ENCODE data around the gene EDRF1. TPM values are rescaled to one million over a fixed set of nuclear protein-coding genes. Genes with fewer than 3 reads are reported as not detected.
A peak's percentile ranks its signal among the peaks of the same experiment; 100 is the strongest.

EDRF1 gene
- total and polyA plus RNA-seq, 2 of the 13 experiments (the other 11 are each of a cell fraction or from before 2014, with no cell fraction given), result 16.9 to 26.7 TPM

DNA sequence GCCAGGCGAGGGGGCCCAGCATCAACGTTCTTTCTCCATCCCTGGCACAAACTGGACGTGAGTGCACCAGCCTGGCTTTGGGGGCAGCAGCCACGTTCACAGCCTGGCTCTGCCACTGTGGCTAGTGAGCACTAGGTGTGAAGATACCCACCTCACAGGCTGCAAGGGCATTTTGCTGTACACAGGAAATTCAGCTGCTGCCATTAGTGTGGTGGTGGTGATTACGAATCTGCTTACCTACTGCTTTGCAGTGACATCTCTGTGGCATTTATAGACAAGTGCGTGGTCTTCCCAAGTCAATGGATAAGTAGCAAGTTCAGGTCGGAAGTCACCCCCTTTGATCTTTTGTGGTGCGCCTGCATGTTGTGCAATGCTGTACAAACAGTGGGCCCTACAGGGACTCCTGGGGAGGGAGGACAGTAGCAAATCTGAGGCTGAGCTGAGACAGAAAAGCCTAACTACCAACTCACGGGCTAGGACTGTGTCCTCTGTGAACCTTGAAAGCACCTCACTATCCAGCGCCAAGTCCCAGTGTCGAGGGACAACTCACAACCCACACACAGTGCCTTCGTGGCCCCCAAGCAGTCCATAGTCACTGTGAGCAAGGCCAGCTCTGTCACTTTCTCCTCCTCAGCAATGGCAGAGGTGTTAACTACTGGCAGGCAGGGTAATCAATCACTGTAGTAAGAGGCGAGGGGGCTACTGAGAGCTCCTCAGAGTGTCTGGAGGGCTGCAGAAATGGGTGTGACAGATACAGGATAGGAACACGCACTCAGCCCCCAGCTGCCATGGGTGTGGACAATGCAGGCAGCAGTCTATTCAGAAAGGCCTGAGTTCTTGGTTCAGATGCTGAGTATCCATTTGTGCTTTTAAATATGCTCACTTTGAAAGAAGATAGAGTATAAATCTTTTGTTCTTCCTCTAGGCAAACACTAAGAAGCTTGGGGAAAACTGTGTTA is 73.1 kb downstream of the EDRF1 start (continued):
- TF ChIP-seq, protein P1, sequence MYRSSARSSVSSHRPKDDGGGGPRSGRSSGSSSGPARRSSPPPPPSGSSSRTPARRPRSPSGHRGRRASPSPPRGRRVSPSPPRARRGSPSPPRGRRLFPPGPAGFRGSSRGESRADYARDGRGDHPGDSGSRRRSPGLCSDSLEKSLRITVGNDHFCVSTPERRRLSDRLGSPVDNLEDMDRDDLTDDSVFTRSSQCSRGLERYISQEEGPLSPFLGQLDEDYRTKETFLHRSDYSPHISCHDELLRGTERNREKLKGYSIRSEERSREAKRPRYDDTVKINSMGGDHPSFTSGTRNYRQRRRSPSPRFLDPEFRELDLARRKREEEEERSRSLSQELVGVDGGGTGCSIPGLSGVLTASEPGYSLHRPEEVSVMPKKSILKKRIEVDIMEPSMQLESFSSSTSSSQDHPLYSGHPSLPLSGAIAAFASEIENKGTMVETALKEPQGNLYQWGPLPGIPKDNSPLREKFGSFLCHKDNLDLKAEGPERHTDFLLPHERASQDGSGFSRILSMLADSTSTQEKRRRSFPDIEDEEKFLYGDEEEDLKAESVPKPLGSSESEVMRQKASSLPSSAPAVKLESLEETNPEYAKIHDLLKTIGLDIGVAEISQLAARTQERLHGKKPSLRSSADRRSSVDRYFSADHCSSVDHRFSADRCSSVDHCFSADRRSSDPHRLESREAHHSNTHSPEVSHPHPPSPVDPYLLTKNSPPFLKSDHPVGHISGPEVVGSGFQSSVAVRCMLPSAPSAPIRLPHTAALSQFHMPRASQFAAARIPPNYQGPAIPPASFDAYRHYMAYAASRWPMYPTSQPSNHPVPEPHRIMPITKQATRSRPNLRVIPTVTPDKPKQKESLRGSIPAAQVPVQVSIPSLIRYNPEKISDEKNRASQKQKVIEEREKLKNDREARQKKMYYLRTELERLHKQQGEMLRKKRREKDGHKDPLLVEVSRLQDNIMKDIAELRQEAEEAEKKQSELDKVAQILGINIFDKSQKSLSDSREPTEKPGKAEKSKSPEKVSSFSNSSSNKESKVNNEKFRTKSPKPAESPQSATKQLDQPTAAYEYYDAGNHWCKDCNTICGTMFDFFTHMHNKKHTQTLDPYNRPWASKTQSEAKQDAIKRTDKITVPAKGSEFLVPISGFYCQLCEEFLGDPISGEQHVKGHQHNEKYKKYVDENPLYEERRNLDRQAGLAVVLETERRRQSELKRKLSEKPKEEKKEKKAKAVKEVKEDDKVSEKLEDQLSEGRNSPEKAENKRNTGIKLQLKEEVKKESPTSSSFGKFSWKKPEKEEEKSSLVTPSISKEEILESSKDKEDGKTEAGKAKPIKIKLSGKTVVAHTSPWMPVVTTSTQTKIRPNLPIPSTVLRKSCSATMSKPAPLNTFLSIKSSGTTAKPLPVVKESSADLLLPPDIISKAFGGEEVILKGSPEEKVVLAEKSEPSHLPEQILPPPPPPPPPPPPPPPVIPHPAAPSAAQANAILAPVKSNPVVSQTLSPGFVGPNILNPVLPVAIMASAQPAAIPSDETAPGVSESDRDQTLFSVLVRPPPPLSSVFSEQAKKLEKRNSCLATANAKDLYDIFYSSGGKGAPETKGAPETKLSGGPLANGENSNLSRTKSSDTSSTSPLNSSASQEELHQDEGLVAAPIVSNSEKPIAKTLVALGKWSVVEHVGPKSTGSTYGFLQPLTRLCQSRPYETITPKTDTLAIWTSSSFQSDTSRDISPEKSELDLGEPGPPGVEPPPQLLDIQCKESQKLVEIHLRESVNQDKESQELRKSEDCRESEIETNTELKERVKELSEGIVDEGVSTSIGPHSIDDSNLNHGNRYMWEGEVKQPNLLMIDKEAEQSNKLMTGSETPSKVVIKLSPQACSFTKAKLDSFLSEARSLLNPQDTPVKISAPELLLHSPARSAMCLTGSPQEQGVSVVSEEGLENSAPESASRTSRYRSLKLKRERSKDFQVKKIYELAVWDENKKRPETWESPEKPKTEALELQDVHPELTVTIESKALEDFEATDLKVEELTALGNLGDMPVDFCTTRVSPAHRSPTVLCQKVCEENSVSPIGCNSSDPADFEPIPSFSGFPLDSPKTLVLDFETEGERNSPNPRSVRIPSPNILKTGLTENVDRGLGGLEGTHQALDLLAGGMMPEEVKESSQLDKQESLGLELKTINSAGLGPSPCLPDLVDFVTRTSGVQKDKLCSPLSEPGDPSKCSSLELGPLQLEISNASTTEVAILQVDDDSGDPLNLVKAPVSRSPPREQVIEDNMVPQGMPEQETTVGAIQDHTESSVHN (CRISPR knock-in tag; IDR thresholded peaks at IDR 0.05), result peak; percentile 97
- TF ChIP-seq SETDB1 (CRISPR knock-in tag; IDR thresholded peaks at IDR 0.05; ENCODE audit: borderline replicate concordance) (no peak), ZFY (CRISPR knock-in tag; IDR thresholded peaks at IDR 0.05) (peak; percentile 41; the same call in 1 of the 2 replicates), KDM5A (IDR thresholded peaks at IDR 0.05; ENCODE audit: borderline replicate concordance, low read length) (no peak), RBM39 (IDR thresholded peaks at IDR 0.05; ENCODE audit: low read depth, low read length, poor library complexity, severe bottlenecking) (no peak), ZNF230 (CRISPR knock-in tag; IDR thresholded peaks at IDR 0.05) (0 out of 2 replicates have a peak, but pooled peaks have one; percentile 76), ZNF570 (CRISPR knock-in tag; IDR thresholded peaks at IDR 0.05; ENCODE audit: borderline replicate concordance) (no peak), GATA4 (IDR thresholded peaks at IDR 0.05; ENCODE audit: borderline replicate concordance, low read depth) (no peak), POLR2A (IDR thresholded peaks at IDR 0.05; ENCODE audit: insufficient read depth in 1 of 2, low read depth in 2 of 2, low read length in 2 of 2) (no peak), ZNF235 (CRISPR knock-in tag; IDR thresholded peaks at IDR 0.05; ENCODE audit: borderline replicate concordance) (no peak), ZSCAN20 (CRISPR knock-in tag; IDR thresholded peaks at IDR 0.05; ENCODE audit: borderline replicate concordance) (no peak), ZNF296 (CRISPR knock-in tag; conservative IDR thresholded peaks at IDR 0.05) (no peak)
- TF ChIP-seq, protein P2, sequence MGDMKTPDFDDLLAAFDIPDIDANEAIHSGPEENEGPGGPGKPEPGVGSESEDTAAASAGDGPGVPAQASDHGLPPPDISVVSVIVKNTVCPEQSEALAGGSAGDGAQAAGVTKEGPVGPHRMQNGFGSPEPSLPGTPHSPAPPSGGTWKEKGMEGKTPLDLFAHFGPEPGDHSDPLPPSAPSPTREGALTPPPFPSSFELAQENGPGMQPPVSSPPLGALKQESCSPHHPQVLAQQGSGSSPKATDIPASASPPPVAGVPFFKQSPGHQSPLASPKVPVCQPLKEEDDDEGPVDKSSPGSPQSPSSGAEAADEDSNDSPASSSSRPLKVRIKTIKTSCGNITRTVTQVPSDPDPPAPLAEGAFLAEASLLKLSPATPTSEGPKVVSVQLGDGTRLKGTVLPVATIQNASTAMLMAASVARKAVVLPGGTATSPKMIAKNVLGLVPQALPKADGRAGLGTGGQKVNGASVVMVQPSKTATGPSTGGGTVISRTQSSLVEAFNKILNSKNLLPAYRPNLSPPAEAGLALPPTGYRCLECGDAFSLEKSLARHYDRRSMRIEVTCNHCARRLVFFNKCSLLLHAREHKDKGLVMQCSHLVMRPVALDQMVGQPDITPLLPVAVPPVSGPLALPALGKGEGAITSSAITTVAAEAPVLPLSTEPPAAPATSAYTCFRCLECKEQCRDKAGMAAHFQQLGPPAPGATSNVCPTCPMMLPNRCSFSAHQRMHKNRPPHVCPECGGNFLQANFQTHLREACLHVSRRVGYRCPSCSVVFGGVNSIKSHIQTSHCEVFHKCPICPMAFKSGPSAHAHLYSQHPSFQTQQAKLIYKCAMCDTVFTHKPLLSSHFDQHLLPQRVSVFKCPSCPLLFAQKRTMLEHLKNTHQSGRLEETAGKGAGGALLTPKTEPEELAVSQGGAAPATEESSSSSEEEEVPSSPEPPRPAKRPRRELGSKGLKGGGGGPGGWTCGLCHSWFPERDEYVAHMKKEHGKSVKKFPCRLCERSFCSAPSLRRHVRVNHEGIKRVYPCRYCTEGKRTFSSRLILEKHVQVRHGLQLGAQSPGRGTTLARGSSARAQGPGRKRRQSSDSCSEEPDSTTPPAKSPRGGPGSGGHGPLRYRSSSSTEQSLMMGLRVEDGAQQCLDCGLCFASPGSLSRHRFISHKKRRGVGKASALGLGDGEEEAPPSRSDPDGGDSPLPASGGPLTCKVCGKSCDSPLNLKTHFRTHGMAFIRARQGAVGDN (CRISPR knock-in tag; IDR thresholded peaks at IDR 0.05), result peak; percentile 78
- TF ChIP-seq, protein P3, sequence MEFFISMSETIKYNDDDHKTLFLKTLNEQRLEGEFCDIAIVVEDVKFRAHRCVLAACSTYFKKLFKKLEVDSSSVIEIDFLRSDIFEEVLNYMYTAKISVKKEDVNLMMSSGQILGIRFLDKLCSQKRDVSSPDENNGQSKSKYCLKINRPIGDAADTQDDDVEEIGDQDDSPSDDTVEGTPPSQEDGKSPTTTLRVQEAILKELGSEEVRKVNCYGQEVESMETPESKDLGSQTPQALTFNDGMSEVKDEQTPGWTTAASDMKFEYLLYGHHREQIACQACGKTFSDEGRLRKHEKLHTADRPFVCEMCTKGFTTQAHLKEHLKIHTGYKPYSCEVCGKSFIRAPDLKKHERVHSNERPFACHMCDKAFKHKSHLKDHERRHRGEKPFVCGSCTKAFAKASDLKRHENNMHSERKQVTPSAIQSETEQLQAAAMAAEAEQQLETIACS (CRISPR knock-in tag; IDR thresholded peaks at IDR 0.05), result no peak

Data from HepG2 (cell line).